DND-41 (cell line): ENCODE data around the gene SNRPF.
"Not testable (repeated sequence)": the region's sequence is repeated elsewhere in the genome, so short reads cannot be mapped to it uniquely, and the experiment has no call there.

ENCODE experiments used
- ATAC-seq: fragments of 200-7000 bp; cut with Tn5 transposase; 3 replicates; pipeline ENCODE4 v1.9.1; 2021; ENCODE audit warnings: low read depth; ENCODE audit not compliant: insufficient read depth
- DNase-seq: peaks from one replicate; pipeline ENCODE4 v3.0.0-alpha.2; 2020
- H2AFZ ChIP-seq: 2 replicates; pipeline ENCODE4 v1.6.0; 2012; ENCODE audit warnings: low read depth, low read length
- H3K27ac ChIP-seq: 2 replicates; pipeline ENCODE4 v1.5.1; 2012; ENCODE audit warnings: low read length, inconsistent platforms
- H3K27me3 ChIP-seq: fragments of 200-600 bp; sonication (generic); 2 replicates; pipeline ENCODE4 v1.6.0; 2012; ENCODE audit warnings: low read length, mild to moderate bottlenecking, inconsistent platforms; ENCODE audit not compliant: insufficient read depth, poor library complexity
- H3K36me3 ChIP-seq: 2 replicates; pipeline ENCODE4 v1.5.1; 2012; ENCODE audit warnings: low read length, inconsistent platforms; ENCODE audit not compliant: insufficient read depth
- H3K4me1 ChIP-seq: 2 replicates; pipeline ENCODE4 v1.5.1; 2012; ENCODE audit warnings: mild to moderate bottlenecking, low read length; ENCODE audit not compliant: insufficient read depth
- H3K4me2 ChIP-seq: 2 replicates; pipeline ENCODE4 v1.6.0; 2012; ENCODE audit warnings: mild to moderate bottlenecking, moderate library complexity, low read length, inconsistent platforms; ENCODE audit not compliant: insufficient read depth
- H3K4me3 ChIP-seq, 2 experiments: fragments of 200-600 bp in 1 of 2; shearing (Covaris generic) in 1 of 2; 2 replicates each; pipeline ENCODE4 v1.5.1; 2012 to 2016; ENCODE audit warnings: inconsistent platforms in 2 of 2, low read length in 2 of 2, mild to moderate bottlenecking in 2 of 2, low read depth in 1 of 2, moderate library complexity in 1 of 2
- H3K79me2 ChIP-seq: 2 replicates; pipeline ENCODE4 v1.6.0; 2012; ENCODE audit warnings: low read length, inconsistent platforms; ENCODE audit not compliant: insufficient read depth
- H3K9ac ChIP-seq: 2 replicates; pipeline ENCODE4 v1.6.0; 2012; ENCODE audit warnings: low read depth, mild to moderate bottlenecking, inconsistent platforms, low read length, moderate library complexity
- H3K9me3 ChIP-seq: 2 replicates; pipeline ENCODE4 v1.5.1; 2012; ENCODE audit warnings: low read length, moderate library complexity, mild to moderate bottlenecking, inconsistent platforms; ENCODE audit not compliant: insufficient read depth, severe bottlenecking
- H4K20me1 ChIP-seq: 2 replicates; pipeline ENCODE4 v1.6.0; 2012; ENCODE audit warnings: low read length; ENCODE audit not compliant: insufficient read depth
- CTCF ChIP-seq: IDR thresholded peaks from 2 replicates; pipeline ENCODE4 v1.5.1; 2012; ENCODE audit warnings: borderline replicate concordance, low read length, moderate library complexity, mild to moderate bottlenecking; ENCODE audit not compliant: poor library complexity, severe bottlenecking; ENCODE audit errors: extremely low read depth
- EZH2 ChIP-seq: IDR thresholded peaks from 3 replicates; pipeline ENCODE4 v1.6.1; 2012; ENCODE audit warnings: borderline replicate concordance, low read depth, mild to moderate bottlenecking, moderate library complexity, low read length, inconsistent platforms; ENCODE audit not compliant: severe bottlenecking

SNRPF gene

GRCh38 chr12:95836630-95837239, 22.0 kb upstream of the SNRPF start:
- Histone ChIP-seq H3K36me3 (no peaks in the 10 kb centered on the region), H3K4me2 (no peak overlapping the region), H3K79me2 (no peaks in the 10 kb centered on the region), H3K4me3 (no peak overlapping the region), H3K27ac (no peak overlapping the region), H3K9ac (no peak overlapping the region), H3K9me3 (no peaks in the 10 kb centered on the region), H3K27me3 (peaks cover 6% of the 10 kb centered on the region), H2AFZ (no peak overlapping the region), H3K4me1 (no peaks in the 10 kb centered on the region), H4K20me1 (no peaks in the 10 kb centered on the region)
- ATAC-seq = no peak
- TF ChIP-seq EZH2 (no peak), CTCF (no peak)
- DNase-seq = no peak

GRCh38 chr12:95837240-95838038, 21.3 kb upstream of the SNRPF start:
- H3K4me1 ChIP-seq = no peaks in the 10 kb centered on the region
- no peak overlapping the region for H3K4me2 ChIP-seq
- H4K20me1 ChIP-seq = no peaks in the 10 kb centered on the region
- H3K79me2 ChIP-seq = no peaks in the 10 kb centered on the region
- H3K27ac ChIP-seq = no peak overlapping the region
- TF ChIP-seq CTCF = no peak
- no peak for TF ChIP-seq EZH2
- DNase-seq (no peak), ATAC-seq (no peak)
- no peak overlapping the region for H3K4me3 ChIP-seq
- no peak overlapping the region for H2AFZ ChIP-seq
- no peak overlapping the region for H3K9ac ChIP-seq
- H3K36me3 ChIP-seq = no peaks in the 10 kb centered on the region
- peaks cover 6% of the 10 kb centered on the region for H3K27me3 ChIP-seq
- no peaks in the 10 kb centered on the region for H3K9me3 ChIP-seq

GRCh38 chr12:95838125-95838524, 20.6 kb upstream of the SNRPF start:
- no peak overlapping the region for H2AFZ ChIP-seq
- DNase-seq = no peak
- no peak overlapping the region for H3K27ac ChIP-seq
- H3K79me2 ChIP-seq = no peaks in the 10 kb centered on the region
- TF ChIP-seq EZH2 (no peak), CTCF (no peak)
- H3K36me3 ChIP-seq = no peaks in the 10 kb centered on the region
- peaks cover 6% of the 10 kb centered on the region for H3K27me3 ChIP-seq
- no peak for ATAC-seq
- no peak overlapping the region for H3K4me2 ChIP-seq
- H3K4me3 ChIP-seq = no peak overlapping the region
- no peaks in the 10 kb centered on the region for H3K4me1 ChIP-seq
- H3K9ac ChIP-seq = no peak overlapping the region
- no peaks in the 10 kb centered on the region for H3K9me3 ChIP-seq
- no peaks in the 10 kb centered on the region for H4K20me1 ChIP-seq

- not testable (repeated sequence) for DNase-seq, H4K20me1 ChIP-seq, H3K4me2 ChIP-seq
Measured at GRCh38 chr12:95842426-95842825, 16.3 kb upstream of the SNRPF start.

More at GRCh38 chr12:95842426-95842825, 16.3 kb upstream of the SNRPF start:
- not testable (repeated sequence) for H3K36me3 ChIP-seq, H3K79me2 ChIP-seq, H3K27me3 ChIP-seq, H3K9me3 ChIP-seq, H3K9ac ChIP-seq, H3K27ac ChIP-seq, H3K4me1 ChIP-seq, ATAC-seq, H2AFZ ChIP-seq, H3K4me3 ChIP-seq
